Activated CD4-positive, alpha-beta T cell treated with anti-CD3 and anti-CD28 coated beads for 36 hours (primary cell): ENCODE measurements around the gene C9orf85. TPM values are rescaled to one million over a fixed set of nuclear protein-coding genes. Genes with fewer than 3 reads are reported as not detected.

Experiments used
- ATAC-seq: fragments of 200-7000 bp; cut with Tn5 transposase; one replicate; pipeline ENCODE4 v1.10.0; 2021; ENCODE audit warnings: mild to moderate bottlenecking, moderate library complexity
- CTCF ChIA-PET: fragments of 350-600 bp; sonication (Branson Sonifier 250); formaldehyde crosslinking; loops from one replicate; lab custom pipeline; 2021; ENCODE audit warnings: antibody characterized with exemption; lab: Charles Lee
- POLR2A ChIA-PET: fragments of 350-600 bp; sonication (Branson Sonifier 250); formaldehyde crosslinking; loops from one replicate; lab custom pipeline; 2021; ENCODE audit warnings: antibody characterized with exemption, inconsistent platforms; lab: Charles Lee
- DNase-seq: peaks from one replicate; pipeline ENCODE4 v3.0.0-alpha.2; 2020
- H3K27ac Mint-ChIP-seq: one replicate; pipeline ENCODE4 v1.8.0; 2021; ENCODE audit warnings: mixed read lengths
- H3K27me3 Mint-ChIP-seq: one replicate; pipeline ENCODE4 v1.8.0; 2021; ENCODE audit warnings: mixed read lengths
- H3K36me3 Mint-ChIP-seq: one replicate; pipeline ENCODE4 v1.8.0; 2021; ENCODE audit warnings: low read depth, mixed read lengths
- H3K4me1 Mint-ChIP-seq: one replicate; pipeline ENCODE4 v1.8.0; 2021; ENCODE audit warnings: mixed read lengths
- H3K4me3 Mint-ChIP-seq: one replicate; pipeline ENCODE4 v1.8.0; 2021; ENCODE audit warnings: mild to moderate bottlenecking, moderate library complexity, mixed read lengths
- H3K9me3 Mint-ChIP-seq: one replicate; pipeline ENCODE4 v1.8.0; 2021; ENCODE audit warnings: low read depth, mixed read lengths
- intact Hi-C, 2 experiments: fragments of 100-400 bp; cut with DNase I in 1 of 2; cut with micrococcal nuclease in 1 of 2; formaldehyde crosslinking; loops; one replicate each; pipeline versions ENCODE4 v1.14.2 to v1.15.1; 2022 to 2024; cut with DNase I, micrococcal nuclease
- total RNA-seq, 2 experiments: library from RNA; stranded (reverse); gene quantifications; one replicate each; pipeline ENCODE4 v1.2.3, GENCODE V29; 2021

C9orf85 gene, protein sequence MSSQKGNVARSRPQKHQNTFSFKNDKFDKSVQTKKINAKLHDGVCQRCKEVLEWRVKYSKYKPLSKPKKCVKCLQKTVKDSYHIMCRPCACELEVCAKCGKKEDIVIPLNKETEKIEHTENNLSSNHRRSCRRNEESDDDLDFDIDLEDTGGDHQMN
- 10 to 100 TPM; 10.2 to 10.4 TPM for total RNA-seq

- peak; percentile 94 for ATAC-seq
- H3K27me3 Mint-ChIP-seq, result no peaks in the 10 kb centered on the region
- H3K4me3 Mint-ChIP-seq, result peak within 1 kb of the TSS; percentile 98
- peak within 1 kb of the TSS; percentile 94 for H3K27ac Mint-ChIP-seq
- peaks cover 8% of the 10 kb centered on the region for H3K36me3 Mint-ChIP-seq
- ChIA-PET CTCF (interaction anchor here (0.6 to 1.6 kb wide), 9 partner anchors 10 to 142 kb away, joined by 3 to 4 read pairs (median 3); no protein-coding TSS in a partner anchor), POLR2A (interaction anchor here (0.6 to 1.9 kb wide), 8 partner anchors 10 to 1238 kb away, joined by 3 to 10 read pairs (median 3); partner anchors contain the start of gene CEMIP2)
- DNase-seq, result peak; percentile 98
- intact Hi-C loops, result loop anchor here (1.0 to 10.0 kb wide), 15 partner anchors 52 to 1654 kb away; partner anchors contain the start of genes ZFAND5 (in 2 of the 2), CEMIP2 (in 1 of the 2), SMC5 (in 1 of the 2) and TMC1 (in 1 of the 2)
- H3K4me1 Mint-ChIP-seq, result peaks cover 59% of the 10 kb centered on the region
- no peaks in the 10 kb centered on the region for H3K9me3 Mint-ChIP-seq
Measured at GRCh38 chr9:71911061-71911907, at the start of gene C9orf85, which contains the start of gene ABHD17B. Gene C9orf85 (plus strand): TSS chr9:71911639. CDS start chr9:71911735, 96 bp downstream. Gene ABHD17B (minus strand): TSS chr9:71911193. CDS start chr9:71875080, 36,113 bp downstream.

DNA sequence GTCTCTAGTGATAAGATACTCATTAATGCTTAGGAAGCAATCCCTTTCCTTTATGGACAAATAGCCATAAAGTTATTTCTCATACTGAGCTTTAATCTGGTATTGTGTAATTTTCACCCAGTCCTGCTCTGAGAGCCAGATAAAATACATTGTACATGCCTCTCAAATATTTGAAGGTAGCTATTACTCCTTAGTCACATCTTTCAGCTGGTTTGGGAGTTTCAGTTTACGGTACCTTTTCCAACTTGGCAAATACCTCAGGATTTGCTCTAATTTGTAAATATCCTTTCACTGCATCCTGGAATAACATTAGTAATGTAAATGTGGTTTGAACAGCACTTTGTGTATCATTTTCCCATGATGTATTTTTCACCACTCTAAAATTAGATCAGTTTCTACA, 47.8 kb upstream of the C9orf85 start:
- peaks cover 7% of the 10 kb centered on the region for H3K4me1 Mint-ChIP-seq
- POLR2A ChIA-PET, result no interaction called here
- peaks cover 53% of the 10 kb centered on the region for H3K36me3 Mint-ChIP-seq
- no peaks in the 10 kb centered on the region for H3K27me3 Mint-ChIP-seq
- DNase-seq (no peak), ATAC-seq (no peak)
- CTCF ChIA-PET, result interaction anchor here (1.4 kb wide), 1 partner anchor 14 kb away, joined by 9 read pairs; no protein-coding TSS in a partner anchor
- H3K9me3 Mint-ChIP-seq, result peaks cover 8% of the 10 kb centered on the region
- intact Hi-C loops, result no loop called here
- no peak overlapping the region for H3K27ac Mint-ChIP-seq
- no peak overlapping the region for H3K4me3 Mint-ChIP-seq

GRCh38 chr9:71875345-71875744, 36.1 kb upstream of the C9orf85 start:
- Mint-ChIP-seq H3K4me3 (no peak overlapping the region), H3K27me3 (no peaks in the 10 kb centered on the region), H3K4me1 (peaks cover 14% of the 10 kb centered on the region), H3K36me3 (peaks cover 30% of the 10 kb centered on the region), H3K9me3 (peaks cover 22% of the 10 kb centered on the region), H3K27ac (no peak overlapping the region)
- CTCF ChIA-PET, result no interaction called here
- ATAC-seq (no peak), DNase-seq (no peak)
- POLR2A ChIA-PET, result no interaction called here
- intact Hi-C loops, result no loop called here

GRCh38 chr9:71876106-71876505, 35.3 kb upstream of the C9orf85 start:
- Mint-ChIP-seq H3K4me1 (peaks cover 16% of the 10 kb centered on the region), H3K27me3 (no peaks in the 10 kb centered on the region), H3K4me3 (no peak overlapping the region), H3K27ac (no peak overlapping the region), H3K36me3 (peaks cover 34% of the 10 kb centered on the region), H3K9me3 (peaks cover 25% of the 10 kb centered on the region)
- intact Hi-C loops, result no loop called here
- ATAC-seq (no peak), DNase-seq (no peak)
- ChIA-PET CTCF (no interaction called here), POLR2A (no interaction called here)

- ChIA-PET POLR2A (no interaction called here), CTCF (interaction anchor here (1.6 kb wide), 1 partner anchor 13 kb away, joined by 9 read pairs; no protein-coding TSS in a partner anchor)
- H3K4me1 Mint-ChIP-seq, result peaks cover 16% of the 10 kb centered on the region
Measured at GRCh38 chr9:71876829-71877228, 34.6 kb upstream of the C9orf85 start.

GRCh38 chr9:71878327-71879274, 32.8 kb upstream of the C9orf85 start:
- H3K27ac Mint-ChIP-seq, result no peak overlapping the region
- CTCF ChIA-PET, result interaction anchor here (0.7 to 1.6 kb wide), 3 partner anchors 10 to 21 kb away, joined by 4 to 9 read pairs (median 4); no protein-coding TSS in a partner anchor
- H3K27me3 Mint-ChIP-seq, result no peaks in the 10 kb centered on the region
- intact Hi-C loops, result no loop called here
- ATAC-seq (no peak), DNase-seq (no peak)
- POLR2A ChIA-PET, result no interaction called here
- peaks cover 16% of the 10 kb centered on the region for H3K4me1 Mint-ChIP-seq
- H3K36me3 Mint-ChIP-seq, result peaks cover 43% of the 10 kb centered on the region
- H3K4me3 Mint-ChIP-seq, result no peak overlapping the region
- H3K9me3 Mint-ChIP-seq, result peaks cover 29% of the 10 kb centered on the region

More at GRCh38 chr9:71876829-71877228, 34.6 kb upstream of the C9orf85 start:
- no peak overlapping the region for H3K4me3 Mint-ChIP-seq
- ATAC-seq (no peak), DNase-seq (no peak)
- H3K36me3 Mint-ChIP-seq, result peaks cover 35% of the 10 kb centered on the region
- no peaks in the 10 kb centered on the region for H3K27me3 Mint-ChIP-seq
- H3K27ac Mint-ChIP-seq, result no peak overlapping the region
- H3K9me3 Mint-ChIP-seq, result peaks cover 25% of the 10 kb centered on the region
- intact Hi-C loops, result no loop called here

DNA sequence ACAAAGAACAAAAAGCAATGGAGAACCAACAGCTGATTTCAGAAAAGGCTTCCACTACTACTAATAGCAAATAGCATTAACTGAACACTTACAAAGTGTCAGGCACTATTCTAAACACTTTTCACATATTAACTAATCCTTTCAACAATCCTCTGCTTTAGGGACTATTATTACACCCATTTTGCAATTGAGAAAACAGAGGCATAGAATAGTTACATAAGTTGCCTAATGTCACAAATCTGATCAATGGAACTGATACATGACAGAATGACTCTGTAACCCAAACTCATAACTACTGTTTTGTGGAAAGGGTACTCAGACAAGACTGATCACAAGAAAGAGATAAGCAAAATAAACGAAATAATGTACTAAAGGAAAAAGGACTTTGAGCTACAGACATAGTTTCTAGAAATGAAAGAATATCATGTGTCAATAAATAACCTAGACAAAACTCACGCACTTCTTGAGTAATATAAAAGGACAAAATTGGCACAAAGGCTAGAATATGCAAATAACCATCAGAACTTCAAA, 31.7 kb upstream of the C9orf85 start:
- Mint-ChIP-seq H3K9me3 (peaks cover 38% of the 10 kb centered on the region), H3K4me1 (peaks cover 15% of the 10 kb centered on the region), H3K27ac (no peak overlapping the region), H3K36me3 (peaks cover 50% of the 10 kb centered on the region), H3K27me3 (no peaks in the 10 kb centered on the region), H3K4me3 (no peak overlapping the region)
- POLR2A ChIA-PET, result no interaction called here
- CTCF ChIA-PET, result interaction anchor here (0.7 kb wide), 1 partner anchor 22 kb away, joined by 4 read pairs; no protein-coding TSS in a partner anchor
- ATAC-seq (no peak), DNase-seq (no peak)
- intact Hi-C loops, result loop anchor here in 1 of 2 experiments (2.0 kb wide), 1 partner anchor 21 kb away; no protein-coding TSS in a partner anchor

- POLR2A ChIA-PET, result no interaction called here
- intact Hi-C loops, result no loop called here
- DNase-seq (no peak), ATAC-seq (no peak)
- peaks cover 30% of the 10 kb centered on the region for H3K4me1 Mint-ChIP-seq
- H3K36me3 Mint-ChIP-seq, result peaks cover 47% of the 10 kb centered on the region
- H3K9me3 Mint-ChIP-seq, result peaks cover 29% of the 10 kb centered on the region
- no peak overlapping the region for H3K4me3 Mint-ChIP-seq
- no peak overlapping the region for H3K27ac Mint-ChIP-seq
- no peaks in the 10 kb centered on the region for H3K27me3 Mint-ChIP-seq
- CTCF ChIA-PET, result no interaction called here
Measured at GRCh38 chr9:71884005-71884404, 27.4 kb upstream of the C9orf85 start.

- Mint-ChIP-seq H3K36me3 (peaks cover 43% of the 10 kb centered on the region), H3K4me1 (peaks cover 31% of the 10 kb centered on the region), H3K27me3 (no peaks in the 10 kb centered on the region), H3K9me3 (peaks cover 17% of the 10 kb centered on the region), H3K4me3 (no peak overlapping the region), H3K27ac (no peak overlapping the region)
- DNase-seq, result no peak
- ChIA-PET POLR2A (interaction anchor here (0.7 kb wide), 1 partner anchor 26 kb away, joined by 3 read pairs; no protein-coding TSS in a partner anchor), CTCF (interaction anchor here (0.6 to 1.0 kb wide), 2 partner anchors 13 to 26 kb away, joined by 3 read pairs; partner anchors contain the start of genes ABHD17B and C9orf85)
- intact Hi-C loops, result no loop called here
- no peak for ATAC-seq
Measured at GRCh38 chr9:71885467-71885866, 26.0 kb upstream of the C9orf85 start.

DNA sequence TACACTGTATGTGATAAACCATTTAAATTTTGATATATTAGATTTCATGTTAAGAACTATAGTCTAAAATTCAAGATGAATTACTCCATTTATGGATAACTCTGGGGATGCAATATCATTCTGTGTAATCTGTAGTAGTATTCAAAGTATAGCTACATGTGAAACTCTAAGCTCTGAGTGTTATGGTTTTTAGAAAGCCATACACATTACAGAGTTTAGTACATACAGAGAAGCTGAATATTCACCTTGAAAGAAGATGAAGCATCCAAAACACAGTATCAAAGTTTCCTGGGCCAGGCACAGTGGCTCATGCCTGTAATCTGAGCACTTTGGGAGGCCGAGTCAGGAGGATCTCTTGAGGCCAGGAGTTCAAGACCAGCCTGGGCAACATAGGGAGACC, 25.4 kb upstream of the C9orf85 start:
- Mint-ChIP-seq H3K4me3 (no peak overlapping the region), H3K36me3 (peaks cover 40% of the 10 kb centered on the region), H3K4me1 (peaks cover 29% of the 10 kb centered on the region), H3K9me3 (peaks cover 14% of the 10 kb centered on the region), H3K27ac (peak overlapping the region; percentile 31), H3K27me3 (no peaks in the 10 kb centered on the region)
- ChIA-PET CTCF (interaction anchor here (0.6 to 1.1 kb wide), 3 partner anchors 12 to 107 kb away, joined by 3 read pairs; partner anchors contain the start of genes ABHD17B and C9orf85), POLR2A (interaction anchor here (0.7 to 0.8 kb wide), 2 partner anchors 25 to 27 kb away, joined by 3 to 4 read pairs; partner anchors contain the start of genes ABHD17B and C9orf85)
- ATAC-seq, result peak; percentile 85
- peak; percentile 42 for DNase-seq
- intact Hi-C loops, result loop anchor here (2.0 kb wide), 2 partner anchors 25 to 27 kb away; no protein-coding TSS in a partner anchor
